Measurements from ENCODE around the gene ZFYVE19.
A peak's percentile ranks its signal among the peaks of the same experiment; 100 is the strongest.

ZFYVE19 gene

GRCh38 chr15:40819048-40819447 lies 12.2 kb downstream of the ZFYVE19 start:
- no peak for DNase-seq

DNA sequence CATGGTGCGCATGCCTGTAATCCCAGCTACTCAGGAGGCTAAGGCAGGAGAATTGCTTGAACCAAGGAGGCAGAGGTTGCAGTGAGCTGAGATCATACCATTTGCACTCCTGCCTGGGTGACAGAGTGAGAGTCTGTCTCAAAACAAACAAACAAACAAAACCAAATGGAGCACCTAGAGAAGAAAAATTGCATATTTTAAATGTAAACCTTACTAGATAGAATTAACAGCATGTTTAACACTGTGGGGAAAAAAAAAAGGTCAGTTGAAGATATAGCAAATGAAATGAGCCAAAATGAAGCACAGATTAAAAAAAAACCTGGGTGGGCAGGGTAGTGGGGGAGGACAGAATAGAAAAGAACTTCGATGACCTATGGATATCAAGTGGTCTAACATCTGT lies 14.3 kb downstream of the ZFYVE19 start:
- no peak for DNase-seq

DNA sequence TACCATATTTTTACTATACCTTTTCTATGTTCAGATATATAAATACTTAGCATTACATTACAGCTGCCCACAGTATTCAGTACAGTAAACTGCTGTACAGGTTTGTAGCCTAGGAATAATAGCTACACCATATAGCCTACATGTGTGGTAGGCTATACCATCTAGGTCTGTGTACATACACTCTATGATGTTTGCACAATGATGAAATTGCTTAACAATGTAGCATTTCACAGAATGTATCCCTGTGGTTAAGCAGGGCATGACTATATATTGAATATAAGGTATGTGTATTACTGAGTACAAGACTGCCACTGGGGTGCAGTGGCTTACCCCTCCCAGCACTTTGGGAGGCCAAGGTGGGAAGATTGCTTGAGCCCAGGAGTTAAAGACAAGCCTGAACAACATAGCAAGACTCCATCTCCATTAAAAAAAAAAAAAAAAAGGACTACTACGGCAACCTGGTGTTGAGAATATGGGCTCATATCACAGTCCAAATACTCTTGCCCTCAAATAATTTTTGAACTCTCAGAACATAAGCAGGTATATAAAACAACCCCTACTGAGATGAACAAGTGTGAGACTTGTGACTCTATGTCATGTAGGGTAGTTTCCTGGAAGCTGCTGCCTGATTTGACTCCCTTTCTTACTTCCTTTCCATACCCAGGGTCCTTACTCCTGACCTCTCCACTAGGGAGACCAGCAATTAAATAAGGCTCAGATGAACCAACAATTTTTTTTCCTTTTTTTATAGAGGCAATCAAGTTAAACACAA lies 16.9 kb downstream of the ZFYVE19 start:
- DNase-seq: no peak

DNA sequence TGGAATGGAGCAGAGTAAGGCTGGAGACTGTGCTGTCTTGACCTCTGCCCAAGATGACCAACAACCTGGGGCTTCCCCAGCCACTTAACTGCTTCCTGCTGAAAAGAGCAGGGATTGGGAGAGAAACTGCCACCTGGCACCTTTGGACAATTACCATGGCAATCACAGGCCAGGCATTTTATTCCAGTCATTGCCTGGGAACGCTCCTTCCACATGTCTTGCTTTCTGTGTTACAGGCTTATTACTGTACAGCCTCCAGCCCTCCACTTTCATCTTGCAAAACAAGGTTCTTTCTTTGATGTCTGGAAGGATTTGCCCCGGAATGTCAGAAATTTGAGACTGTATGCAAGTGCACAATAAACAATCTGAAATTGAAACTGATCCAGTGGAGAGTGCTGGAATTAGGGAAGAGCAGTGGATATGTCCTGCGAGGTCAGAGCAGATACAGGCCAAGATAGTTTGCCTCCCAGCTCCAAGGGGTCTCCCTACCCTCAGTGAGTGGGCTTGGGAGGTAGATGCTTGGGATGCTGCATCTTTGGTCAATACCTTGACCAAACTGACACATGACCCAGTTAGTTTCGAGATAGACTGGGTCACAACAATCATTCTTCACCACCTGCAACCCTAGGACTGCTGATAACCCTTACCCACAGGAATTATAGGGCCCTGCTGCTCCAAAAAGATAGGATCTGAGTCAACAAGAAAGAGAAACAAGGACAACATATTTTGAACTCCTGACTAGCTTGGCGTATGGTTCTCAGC lies 19.0 kb downstream of the ZFYVE19 start:
- DNase-seq: no peak

DNA sequence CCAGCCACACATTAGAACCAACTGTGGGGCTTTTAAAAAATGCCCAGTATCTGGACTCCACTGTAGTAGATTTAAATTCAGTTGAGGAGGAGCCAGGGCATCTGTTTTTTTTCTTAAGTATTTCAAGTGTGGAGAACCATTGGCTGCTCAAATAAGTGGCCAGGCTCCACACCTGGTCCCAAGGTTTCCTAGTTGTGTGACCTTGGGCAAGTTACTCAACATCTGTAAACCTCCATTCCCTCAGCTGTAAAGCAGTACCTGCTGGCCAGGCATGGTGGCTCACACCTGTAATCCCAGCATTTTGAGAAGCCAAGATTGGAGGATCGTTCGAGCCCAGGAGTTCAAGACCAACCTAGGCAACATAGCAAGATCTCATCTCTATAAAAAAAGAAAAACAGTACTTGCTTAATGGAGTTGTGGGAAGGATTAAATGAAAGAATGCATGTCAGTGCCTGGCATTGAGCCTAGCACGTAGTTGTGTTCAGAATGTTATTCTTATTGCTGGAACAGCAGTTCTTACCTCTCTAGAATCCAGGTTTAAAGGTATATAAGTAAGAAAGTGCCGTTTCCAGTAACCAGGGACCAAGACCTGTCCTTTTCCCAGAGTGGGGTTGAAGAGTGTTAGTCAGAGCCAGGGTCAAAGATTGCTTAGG lies 19.7 kb downstream of the ZFYVE19 start:
- no peak for DNase-seq

- DNase-seq: no peak
Measured at GRCh38 chr15:40828447-40829036, 21.7 kb downstream of the ZFYVE19 start, which contains the start of gene PPP1R14D. Gene PPP1R14D, minus strand, starts transcription at chr15:40828708. Its CDS starts 67 bp downstream, at chr15:40828641.

GRCh38 chr15:40829115-40829514 lies 22.2 kb downstream of the ZFYVE19 start:
- DNase-seq: no peak

- DNase-seq: peak; percentile 92
Measured at GRCh38 chr15:40830884-40831283, 24.0 kb downstream of the ZFYVE19 start.

DNA sequence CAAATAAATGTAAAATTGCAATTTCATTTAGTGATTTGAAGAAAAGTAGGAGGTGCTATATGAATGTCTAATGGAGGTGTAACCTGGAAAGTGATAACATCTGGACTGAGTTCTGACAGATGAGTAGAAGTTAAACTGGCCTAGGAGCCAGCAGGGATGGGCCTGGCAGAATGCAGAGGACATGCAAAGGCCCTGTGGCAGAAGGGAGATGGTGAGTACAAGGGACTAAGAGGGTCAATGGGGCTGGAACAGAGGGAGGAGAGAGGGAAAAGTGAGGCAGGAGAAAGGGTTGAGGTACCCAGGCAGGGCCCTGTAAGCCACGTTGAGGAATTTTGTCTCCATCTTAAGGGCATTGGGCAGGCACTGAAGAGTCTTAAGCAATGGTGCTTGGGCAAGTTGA lies 25.0 kb downstream of the ZFYVE19 start:
- no peak for DNase-seq

GRCh38 chr15:40832903-40833302 lies 26.0 kb downstream of the ZFYVE19 start:
- DNase-seq: no peak

GRCh38 chr15:40836020-40836419 lies 29.1 kb downstream of the ZFYVE19 start:
- DNase-seq: no peak

- DNase-seq: no peak
Measured at GRCh38 chr15:40838756-40839155, 31.9 kb downstream of the ZFYVE19 start.

DNA sequence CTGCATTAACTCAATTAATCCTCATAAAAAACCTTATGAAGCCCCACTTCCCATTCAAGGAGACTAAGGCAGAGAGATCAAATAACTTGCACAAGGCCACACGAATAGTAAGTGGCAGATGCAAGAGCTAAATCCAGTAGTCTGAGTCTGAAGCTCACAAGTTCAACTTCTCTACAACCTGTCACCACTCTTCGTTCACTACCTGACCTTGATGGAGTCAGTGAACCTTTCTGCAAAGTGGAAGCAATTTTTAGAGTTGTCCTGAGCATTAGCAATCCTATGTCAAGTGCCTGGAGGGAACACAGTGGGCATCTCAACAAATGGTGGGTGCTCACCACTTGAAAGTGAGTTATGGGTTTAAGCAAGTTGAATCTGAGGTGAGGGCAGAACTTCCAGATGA lies 34.9 kb downstream of the ZFYVE19 start:
- no peak for DNase-seq

DNA sequence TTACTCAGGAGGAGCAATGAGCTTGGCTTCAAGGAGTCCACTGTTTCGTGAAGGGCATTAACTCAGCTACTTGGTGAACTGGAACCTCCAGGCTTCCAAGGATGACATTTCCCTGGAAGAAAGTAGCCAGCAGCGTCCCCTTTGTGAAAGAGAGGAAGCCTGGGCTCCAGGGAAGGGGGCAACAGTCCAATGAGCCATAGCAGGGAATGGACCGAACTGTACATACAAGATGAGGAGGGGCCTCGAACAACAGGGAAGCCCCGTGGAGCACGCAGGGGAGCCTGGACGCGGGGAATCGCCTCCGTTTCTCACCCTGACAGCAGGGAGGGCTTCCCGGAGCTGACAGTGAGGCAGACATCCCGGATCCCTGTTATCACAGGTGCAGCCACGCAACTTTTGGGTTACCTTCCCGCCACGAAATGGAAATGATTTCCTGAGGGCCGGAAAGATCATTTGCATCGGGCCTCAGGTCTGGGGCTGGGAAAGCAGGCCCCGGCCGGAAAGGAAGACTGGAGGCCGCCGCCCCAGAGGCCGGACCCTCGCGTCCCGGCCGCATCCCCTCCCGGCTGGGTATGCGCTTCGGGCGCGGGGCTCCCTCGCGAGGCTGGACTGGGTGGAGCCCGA lies 36.5 kb downstream of the ZFYVE19 start:
- DNase-seq: no peak

- DNase-seq: no peak
Measured at GRCh38 chr15:40843885-40844695, 37.2 kb downstream of the ZFYVE19 start, which contains the start of gene SPINT1. Gene SPINT1, plus strand, starts transcription at chr15:40844048. Its CDS starts 507 bp downstream, at chr15:40844555.

GRCh38 chr15:40844696-40845030 lies 37.8 kb downstream of the ZFYVE19 start:
- no peak for DNase-seq

DNA sequence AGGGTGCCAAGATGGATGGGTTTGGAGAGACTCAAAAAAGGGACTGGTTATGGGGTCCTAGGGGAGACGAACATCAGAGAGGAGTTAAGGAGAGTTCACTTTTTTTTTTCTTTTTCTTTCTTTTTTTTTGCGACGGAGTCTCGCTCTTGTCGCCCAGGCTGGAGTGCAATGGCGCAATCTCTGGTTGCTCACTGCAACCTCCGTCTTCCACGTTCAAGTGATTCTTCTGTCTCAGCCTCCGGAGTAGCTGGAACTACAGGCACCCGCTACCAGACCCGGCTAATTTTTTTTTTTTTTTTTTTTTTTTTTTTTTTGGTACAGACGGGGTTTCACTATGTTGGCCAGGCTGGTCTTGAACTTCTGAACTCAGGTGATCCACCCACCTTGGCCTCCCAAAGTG lies 38.1 kb downstream of the ZFYVE19 start:
- DNase-seq: no peak

DNA sequence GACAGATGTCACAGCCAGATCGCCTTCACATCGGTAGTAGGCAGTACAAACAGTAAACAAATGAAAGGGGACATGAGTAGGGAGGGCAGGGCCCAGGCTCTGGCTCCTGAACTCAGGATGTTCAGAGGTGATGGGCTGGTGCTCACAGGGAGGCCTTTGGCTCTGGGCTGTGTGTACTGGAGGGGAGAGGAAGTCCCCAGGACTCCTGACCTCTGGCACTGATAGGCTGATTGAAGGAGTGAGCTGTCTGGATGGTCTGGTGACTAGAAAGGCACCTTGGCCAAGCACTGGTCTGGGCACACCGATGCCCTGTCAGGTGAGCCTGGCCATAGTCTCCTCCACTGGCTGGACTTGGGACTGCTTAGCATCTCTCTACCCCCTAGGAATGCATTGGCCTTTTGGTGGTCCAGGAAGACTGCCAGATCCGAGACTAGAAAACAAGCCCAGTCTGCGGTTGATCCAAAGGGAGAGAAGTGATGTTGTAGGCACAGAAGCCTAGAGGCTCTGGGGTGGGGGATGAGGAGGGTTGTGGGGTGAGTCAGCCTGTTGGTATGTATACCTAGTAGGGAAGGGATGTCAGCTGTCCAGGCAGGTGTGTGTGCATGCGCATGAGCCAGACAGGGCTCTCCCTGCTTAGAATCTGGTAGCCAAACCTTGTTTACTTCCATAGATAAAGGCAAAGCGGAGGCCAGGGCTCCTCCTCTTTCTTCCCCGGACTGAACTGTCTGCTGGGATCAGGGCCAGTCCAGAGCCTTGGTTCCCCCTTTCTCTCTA lies 38.8 kb downstream of the ZFYVE19 start:
- peak; percentile 31 for DNase-seq

DNA sequence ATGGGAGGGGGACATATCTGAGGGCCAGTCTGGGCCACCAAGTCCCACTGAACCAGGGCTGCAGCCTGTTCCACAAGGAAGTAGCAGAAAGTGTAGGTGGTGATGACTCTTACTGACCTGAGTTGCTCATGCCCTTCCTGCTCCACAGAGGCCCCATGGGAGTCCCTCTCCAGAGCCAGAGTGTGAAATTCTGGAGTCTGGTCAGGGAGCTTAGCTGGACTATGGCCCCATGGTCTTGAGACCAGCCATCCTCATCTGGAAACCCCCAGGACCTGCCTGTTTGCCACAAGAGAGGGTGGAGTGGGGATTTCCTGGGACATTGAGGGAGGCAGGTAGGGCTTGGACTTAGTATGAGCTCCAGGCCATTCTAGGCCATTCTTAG lies 39.9 kb downstream of the ZFYVE19 start:
- no peak for DNase-seq

GRCh38 chr15:40847223-40847961 lies 40.5 kb downstream of the ZFYVE19 start:
- peak; percentile 71 for DNase-seq
